IMR-90 (cell line): Measurements from ENCODE around the gene ZFX. TPM values are rescaled to one million over a fixed set of nuclear protein-coding genes. Genes with fewer than 3 reads are reported as not detected.

ENCODE experiments used
- ATAC-seq: fragments of 200-7000 bp; cut with Tn5 transposase; 2 replicates; pipeline ENCODE4 v1.9.1; 2020; ENCODE audit warnings: low read depth, mild to moderate bottlenecking, moderate library complexity
- BruUV-seq: library from RNA; stranded (reverse); fragments of 400-500 nt; replicated peaks from 2 replicates; lab custom pipeline; 2021; lab: Mats Ljungman, UMichigan
- CTCF ChIA-PET: fragments of 300-600 bp; formaldehyde crosslinking; extraction: SDS; loops from one replicate; lab custom pipeline; 2021; ENCODE audit warnings: antibody characterized with exemption; lab: Yijun Ruan, JAX
- POLR2A ChIA-PET: fragments of 300-600 bp; sonication (Branson Sonifier 250); formaldehyde crosslinking; loops from one replicate; lab custom pipeline; 2022; ENCODE audit warnings: antibody characterized with exemption; ENCODE audit not compliant: unreplicated experiment; lab: Charles Lee
- DNase-seq: peaks from one replicate; pipeline ENCODE4 v3.0.0; 2013
- H2AFZ ChIP-seq: replicated peaks from 2 replicates; pipeline ENCODE3; 2013; ENCODE audit warnings: low read length, mild to moderate bottlenecking; ENCODE audit not compliant: poor library complexity
- H2AK5ac ChIP-seq: 2 replicates; pipeline ENCODE4 v1.6.1; 2013; ENCODE audit warnings: low read depth, low read length, inconsistent platforms
- H2AK9ac ChIP-seq: replicated peaks from 2 replicates; pipeline ENCODE3; 2013; ENCODE audit warnings: mild to moderate bottlenecking, low read depth, low read length, moderate library complexity; ENCODE audit not compliant: poor library complexity
- H2BK120ac ChIP-seq: 2 replicates; pipeline ENCODE4 v1.6.1; 2013; ENCODE audit warnings: low read depth, low read length, inconsistent platforms
- H2BK15ac ChIP-seq: 3 replicates; pipeline ENCODE4 v1.6.1; 2013; ENCODE audit warnings: low read depth, low read length, inconsistent platforms
- H2BK20ac ChIP-seq: 2 replicates; pipeline ENCODE4 v1.6.1; 2013; ENCODE audit warnings: low read depth, mild to moderate bottlenecking, inconsistent platforms, low read length, moderate library complexity
- H2BK5ac ChIP-seq: 2 replicates; pipeline ENCODE4 v1.6.1; 2013; ENCODE audit warnings: mild to moderate bottlenecking, low read depth, low read length, inconsistent platforms; ENCODE audit not compliant: poor library complexity, severe bottlenecking
- H3K14ac ChIP-seq: replicated peaks from 2 replicates; pipeline ENCODE4 v1.6.1; 2013; ENCODE audit warnings: low read depth, low read length, inconsistent platforms
- H3K18ac ChIP-seq: 2 replicates; pipeline ENCODE4 v1.6.1; 2013; ENCODE audit warnings: low read depth, low read length, control low read depth
- H3K23ac ChIP-seq: 2 replicates; pipeline ENCODE4 v1.6.1; 2013; ENCODE audit warnings: low read depth, low read length, inconsistent platforms
- H3K27ac ChIP-seq: 2 replicates; pipeline ENCODE4 v1.5.1; 2013; ENCODE audit warnings: mild to moderate bottlenecking, control low read depth, low read length; ENCODE audit not compliant: insufficient read depth
- H3K27me3 ChIP-seq: 2 replicates; pipeline ENCODE4 v1.6.1; 2013; ENCODE audit warnings: low read length; ENCODE audit not compliant: control insufficient read depth, insufficient read depth
- H3K36me3 ChIP-seq: 2 replicates; pipeline ENCODE4 v1.6.1; 2013; ENCODE audit warnings: low read length, mixed read lengths; ENCODE audit not compliant: control insufficient read depth, insufficient read depth
- H3K4ac ChIP-seq: 2 replicates; pipeline ENCODE4 v1.6.1; 2013; ENCODE audit warnings: low read depth, low read length, inconsistent platforms
- H3K4me1 ChIP-seq: 2 replicates; pipeline ENCODE4 v1.6.1; 2013; ENCODE audit warnings: low read length, mixed read lengths; ENCODE audit not compliant: control insufficient read depth, insufficient read depth
- H3K4me2 ChIP-seq: 2 replicates; pipeline ENCODE4 v1.6.1; 2013; ENCODE audit warnings: low read depth, mild to moderate bottlenecking, control low read depth, low read length, moderate library complexity
- H3K4me3 ChIP-seq: 2 replicates; pipeline ENCODE4 v1.5.1; 2013; ENCODE audit warnings: low read depth, mild to moderate bottlenecking, control low read depth, low read length, moderate library complexity; ENCODE audit not compliant: insufficient read depth
- H3K56ac ChIP-seq: 2 replicates; pipeline ENCODE4 v1.6.1; 2013; ENCODE audit warnings: low read length, inconsistent platforms; ENCODE audit not compliant: insufficient read depth; ENCODE audit errors: extremely low read depth
- H3K79me1 ChIP-seq, 2 experiments: 2 replicates each; pipeline ENCODE4 v1.6.1; 2013; ENCODE audit warnings: low read length in 2 of 2, inconsistent platforms in 1 of 2, low read depth in 1 of 2
- H3K9ac ChIP-seq: 2 replicates; pipeline ENCODE4 v1.6.1; 2013; ENCODE audit warnings: low read depth, low read length, control low read depth
- H3K9me1 ChIP-seq: 2 replicates; pipeline ENCODE4 v1.6.1; 2013; ENCODE audit warnings: low read length, inconsistent platforms; ENCODE audit not compliant: insufficient read depth
- H3K9me3 ChIP-seq: 2 replicates; pipeline ENCODE4 v1.6.1; 2013; ENCODE audit warnings: low read length; ENCODE audit not compliant: control insufficient read depth, insufficient read depth
- H4K20me1 ChIP-seq: 2 replicates; pipeline ENCODE4 v1.6.1; 2013; ENCODE audit warnings: low read length, inconsistent platforms; ENCODE audit not compliant: insufficient read depth
- H4K5ac ChIP-seq: 2 replicates; pipeline ENCODE4 v1.6.1; 2013; ENCODE audit warnings: mild to moderate bottlenecking, low read depth, low read length, control low read depth
- H4K8ac ChIP-seq, 2 experiments: 2 replicates each; pipeline ENCODE4 v1.6.1; 2013; ENCODE audit warnings: low read depth in 2 of 2, low read length in 2 of 2, control low read depth in 1 of 2, inconsistent platforms in 1 of 2
- H4K91ac ChIP-seq: 2 replicates; pipeline ENCODE4 v1.6.1; 2013; ENCODE audit warnings: low read depth, low read length, inconsistent platforms; ENCODE audit not compliant: insufficient read depth
- BHLHE40 ChIP-seq: fragments of 150-350 bp; IDR thresholded peaks from 2 replicates; pipeline ENCODE4 v1.6.1; 2016; ENCODE audit warnings: mild to moderate bottlenecking, low read depth, low read length
- CEBPB ChIP-seq: IDR thresholded peaks from 2 replicates; pipeline ENCODE4 v1.6.1; 2012; ENCODE audit warnings: low read depth, low read length, improper control_type of control experiment
- CHD1 ChIP-seq: IDR thresholded peaks from 2 replicates; pipeline ENCODE4 v1.6.1; 2012; ENCODE audit warnings: low read depth, low read length, improper control_type of control experiment
- CTCF ChIP-seq: conservative IDR thresholded peaks from 2 replicates; pipeline ENCODE4 v1.5.1; 2012; ENCODE audit warnings: mild to moderate bottlenecking, low read depth, low read length, improper control_type of control experiment
- FOS ChIP-seq: fragments of 150-350 bp; IDR thresholded peaks from 2 replicates; pipeline ENCODE4 v1.6.1; 2016; ENCODE audit warnings: low read depth, low read length
- MAFK ChIP-seq: IDR thresholded peaks from 2 replicates; pipeline ENCODE4 v1.6.1; 2012; ENCODE audit warnings: low read depth, low read length, improper control_type of control experiment
- MAZ ChIP-seq: IDR thresholded peaks from 2 replicates; pipeline ENCODE4 v1.6.1; 2012; ENCODE audit warnings: low read depth, mild to moderate bottlenecking, low read length, improper control_type of control experiment, moderate library complexity, borderline replicate concordance
- MXI1 ChIP-seq: IDR thresholded peaks from 2 replicates; pipeline ENCODE4 v1.6.1; 2012; ENCODE audit warnings: low read depth, mild to moderate bottlenecking, low read length, moderate library complexity, borderline replicate concordance
- NFE2L2 ChIP-seq: fragments of 150-350 bp; IDR thresholded peaks from 2 replicates; pipeline ENCODE4 v1.6.1; 2016; ENCODE audit warnings: low read depth, mild to moderate bottlenecking, low read length
- POLR2A ChIP-seq: IDR thresholded peaks from 2 replicates; pipeline ENCODE4 v1.6.1; 2012; ENCODE audit warnings: mild to moderate bottlenecking, low read depth, low read length
- RAD21 ChIP-seq: IDR thresholded peaks from 2 replicates; pipeline ENCODE4 v1.6.1; 2012; ENCODE audit warnings: low read length, improper control_type of control experiment
- RCOR1 ChIP-seq: IDR thresholded peaks from 2 replicates; pipeline ENCODE4 v1.6.1; 2012; ENCODE audit warnings: mild to moderate bottlenecking, low read length, improper control_type of control experiment; ENCODE audit not compliant: insufficient replicate concordance
- RFX5 ChIP-seq: IDR thresholded peaks from 2 replicates; pipeline ENCODE4 v1.8.0; 2012; ENCODE audit warnings: low read depth, mild to moderate bottlenecking, low read length, moderate library complexity
- SMC3 ChIP-seq: fragments of 150-350 bp; IDR thresholded peaks from 2 replicates; pipeline ENCODE4 v1.6.1; 2016; ENCODE audit warnings: low read depth, mild to moderate bottlenecking, antibody characterized with exemption, low read length, moderate library complexity
- USF2 ChIP-seq: fragments of 150-350 bp; IDR thresholded peaks from 2 replicates; pipeline ENCODE4 v1.6.1; 2017; ENCODE audit warnings: mild to moderate bottlenecking, antibody characterized with exemption, low read length, low read depth
- WGBS, 2 experiments: methylation state at CpG; one replicate each; pipeline versions ENCODE4 v1.1.5 to v1.1.7; 2013; ENCODE audit warnings: missing lambda C conversion rate in 2 of 2; ENCODE audit not compliant: insufficient read length in 1 of 2; ENCODE audit errors: extremely low coverage in 2 of 2; 5-methylcytosine and 5-hydroxymethylcytosine counted together
- dilution Hi-C: fragments of 300-500 bp; cut with HindIII; formaldehyde crosslinking; loops from one replicate; pipeline ENCODE4 v1.14.3; 2018; ENCODE audit warnings: low sequenced_read_pairs; ENCODE audit not compliant: unreplicated experiment
- in situ Hi-C: fragments of 300-500 bp; cut with MboI; formaldehyde crosslinking; loops from 3 replicates; pipeline ENCODE4 v1.14.3; 2019; ENCODE audit warnings: low sequenced_read_pairs, inconsistent platforms, mixed read lengths
- intact Hi-C: fragments of 100-400 bp; cut with micrococcal nuclease; formaldehyde crosslinking; loops from 2 replicates; pipeline ENCODE4 v1.10.0; 2022
- polyA plus RNA-seq, 3 experiments: library from polyadenylated mRNA; depleted of rRNA; stranded (reverse); fragments of >200 nt; gene quantifications; 2 replicates each; pipeline ENCODE4 v1.2.3, GENCODE V29; 2012; ENCODE audit warnings: low replicate concordance in 1 of 3
- total RNA-seq: library from RNA; depleted of rRNA; stranded (reverse); fragments of >200 nt; gene quantifications from 2 replicates; pipeline ENCODE4 v1.2.3, GENCODE V29; 2012
- TF ChIP-seq, protein P1 (sequence below): fragments of 150-350 bp; IDR thresholded peaks from 2 replicates; pipeline ENCODE4 v1.6.1; 2016; ENCODE audit warnings: low read depth, mild to moderate bottlenecking, low read length, moderate library complexity, borderline replicate concordance

ZFX gene
- total and polyA plus RNA-seq, 2 of the 4 experiments (the other 2 are of a cell fraction): 16.0 to 99.3 TPM

GRCh38 chrX:24228596-24228995 is 79.1 kb downstream of the ZFX start:
- ChIA-PET CTCF (no interaction called here), POLR2A (no interaction called here)
- no peak overlapping the region for H2BK120ac ChIP-seq
- H2AK5ac ChIP-seq: no peak overlapping the region
- intact Hi-C loops (no loop called here), in situ Hi-C loops (no loop called here), dilution Hi-C loops (no loop called here)
- H3K4me1 ChIP-seq: peaks cover 2% of the 10 kb centered on the region; the same call in 1 of the 2 replicates
- no peak for DNase-seq
- TF ChIP-seq, protein P1, sequence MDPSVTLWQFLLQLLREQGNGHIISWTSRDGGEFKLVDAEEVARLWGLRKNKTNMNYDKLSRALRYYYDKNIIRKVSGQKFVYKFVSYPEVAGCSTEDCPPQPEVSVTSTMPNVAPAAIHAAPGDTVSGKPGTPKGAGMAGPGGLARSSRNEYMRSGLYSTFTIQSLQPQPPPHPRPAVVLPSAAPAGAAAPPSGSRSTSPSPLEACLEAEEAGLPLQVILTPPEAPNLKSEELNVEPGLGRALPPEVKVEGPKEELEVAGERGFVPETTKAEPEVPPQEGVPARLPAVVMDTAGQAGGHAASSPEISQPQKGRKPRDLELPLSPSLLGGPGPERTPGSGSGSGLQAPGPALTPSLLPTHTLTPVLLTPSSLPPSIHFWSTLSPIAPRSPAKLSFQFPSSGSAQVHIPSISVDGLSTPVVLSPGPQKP: no peak
- TF ChIP-seq MXI1 (no peak), RAD21 (no peak), FOS (no peak), MAZ (no peak), MAFK (no peak), RCOR1 (no peak), RFX5 (no peak), BHLHE40 (no peak), NFE2L2 (no peak), USF2 (no peak), CTCF (no peak), CHD1 (no peak), CEBPB (no peak), SMC3 (no peak), POLR2A (no peak)
- H4K20me1 ChIP-seq: no peaks in the 10 kb centered on the region
- H3K4me3 ChIP-seq: no peak overlapping the region
- no peak overlapping the region for H2BK5ac ChIP-seq
- H3K9ac ChIP-seq: no peak overlapping the region
- no peak overlapping the region for H4K91ac ChIP-seq
- H3K9me3 ChIP-seq: no peaks in the 10 kb centered on the region
- H2AK9ac ChIP-seq: no peak overlapping the region
- no peaks in the 10 kb centered on the region for H3K36me3 ChIP-seq
- H2BK15ac ChIP-seq: no peak overlapping the region
- H3K14ac ChIP-seq: no peak overlapping the region
- no peak overlapping the region for H3K23ac ChIP-seq
- H3K18ac ChIP-seq: no peak overlapping the region
- ATAC-seq: no peak
- no peak overlapping the region for H2BK20ac ChIP-seq
- no peak overlapping the region for H3K4ac ChIP-seq
- H2AFZ ChIP-seq: no peak overlapping the region
- BruUV-seq: no TSS peak
- no peak overlapping the region for H4K8ac ChIP-seq
- no peak overlapping the region for H3K56ac ChIP-seq
- peaks cover 3% of the 10 kb centered on the region for H3K9me1 ChIP-seq
- no peak overlapping the region for H3K4me2 ChIP-seq
- H3K27me3 ChIP-seq: no peaks in the 10 kb centered on the region; the same call in 1 of the 2 replicates
- WGBS, 2 experiments: no CpG with 5 or more reads among the region's 5 CpGs
- no peaks in the 10 kb centered on the region for H3K79me1 ChIP-seq
- H3K27ac ChIP-seq: no peak overlapping the region
- no peak overlapping the region for H4K5ac ChIP-seq
